ENCODE results near the gene PODXL.

PODXL gene

DNA sequence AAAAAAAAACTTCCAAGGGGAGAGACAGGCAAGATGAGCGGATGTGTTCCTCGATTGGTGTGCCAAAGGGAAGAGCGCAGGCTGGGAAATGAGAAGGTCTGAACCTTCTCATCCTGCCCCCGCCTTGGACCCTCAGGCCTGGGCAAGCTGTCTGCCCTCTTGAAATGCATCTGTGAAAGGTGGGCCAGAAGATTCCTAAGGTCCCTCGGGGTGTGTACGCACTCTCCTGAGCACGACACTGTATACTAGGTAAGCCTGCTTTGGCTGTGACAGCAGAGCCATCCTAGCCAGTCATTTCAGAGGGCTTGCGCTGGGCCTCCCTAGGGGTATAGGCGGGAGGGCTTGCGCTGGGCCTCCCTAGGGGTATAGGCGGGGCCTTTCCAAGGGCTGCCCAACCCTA is 26.8 kb downstream of the PODXL start:
- TF ChIP-seq CTCF (IDR thresholded peaks at IDR 0.05; ENCODE audit: low read depth, low read length, missing control alignments), result no peak
- no peak overlapping the region for H3K27ac ChIP-seq
- no peak overlapping the region for H3K4me3 ChIP-seq (ENCODE audit: low read depth, low read length)
- DNase-seq, result no peak
- no peaks in the 10 kb centered on the region for H3K27me3 ChIP-seq (replicated peaks)
- no peaks in the 10 kb centered on the region for H3K36me3 ChIP-seq (replicated peaks)
- in situ Hi-C loops (cut with HindIII; ENCODE audit: low pct_ligation_motif_present, low sequenced_read_pairs), result no loop called here

DNA sequence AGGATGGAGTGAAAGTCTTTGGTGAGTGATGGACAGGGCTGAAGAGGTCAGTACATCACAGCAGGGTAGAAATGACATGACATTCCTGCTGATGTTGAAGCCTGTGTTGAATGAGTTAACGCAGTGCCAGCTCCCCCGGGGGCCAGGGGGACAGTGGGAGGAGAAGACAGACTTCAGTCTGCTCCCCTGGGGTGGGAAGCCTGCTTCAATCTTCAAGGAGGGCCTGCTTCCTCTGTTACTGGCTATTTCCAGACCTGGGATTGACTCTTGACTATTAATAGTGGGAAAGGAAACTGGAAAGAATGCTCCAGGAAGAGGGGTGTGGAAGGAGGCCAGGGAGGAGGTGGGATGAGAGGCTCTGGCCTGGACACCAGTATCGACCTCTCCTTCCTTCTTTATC is 27.2 kb downstream of the PODXL start:
- in situ Hi-C loops (cut with HindIII; ENCODE audit: low pct_ligation_motif_present, low sequenced_read_pairs), result no loop called here
- H3K27ac ChIP-seq, result no peak overlapping the region
- no peak for DNase-seq
- no peaks in the 10 kb centered on the region for H3K36me3 ChIP-seq (replicated peaks)
- no peak overlapping the region for H3K4me3 ChIP-seq (ENCODE audit: low read depth, low read length)
- no peaks in the 10 kb centered on the region for H3K27me3 ChIP-seq (replicated peaks)
- no peak for TF ChIP-seq CTCF (IDR thresholded peaks at IDR 0.05; ENCODE audit: low read depth, low read length, missing control alignments)

GRCh38 chr7:131527456-131527855 is 29.0 kb downstream of the PODXL start:
- in situ Hi-C loops (cut with HindIII; ENCODE audit: low pct_ligation_motif_present, low sequenced_read_pairs), result no loop called here
- no peak for TF ChIP-seq CTCF (IDR thresholded peaks at IDR 0.05; ENCODE audit: low read depth, low read length, missing control alignments)
- H3K36me3 ChIP-seq (replicated peaks), result no peaks in the 10 kb centered on the region
- DNase-seq, result no peak
- H3K27me3 ChIP-seq (replicated peaks), result no peaks in the 10 kb centered on the region
- H3K4me3 ChIP-seq (ENCODE audit: low read depth, low read length), result no peak overlapping the region
- H3K27ac ChIP-seq, result no peak overlapping the region

DNA sequence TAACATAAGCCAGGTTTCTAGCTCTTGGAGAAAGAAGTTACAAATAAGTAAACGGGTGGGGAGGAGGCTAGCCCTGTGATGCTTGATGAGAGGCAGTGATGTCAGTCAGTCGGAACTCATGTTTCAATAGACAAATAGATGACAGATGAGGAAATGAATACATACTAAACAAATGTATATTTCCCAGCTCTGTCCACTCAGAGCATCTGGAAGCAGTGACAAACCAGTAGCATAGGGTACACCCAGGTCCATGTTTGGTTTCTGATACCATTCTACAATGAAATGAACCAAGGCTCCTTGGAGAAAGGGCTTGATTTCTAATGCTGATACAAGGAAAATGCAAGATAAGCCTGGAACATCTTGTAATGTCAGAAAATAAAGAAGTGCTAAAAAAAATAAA is 30.6 kb downstream of the PODXL start:
- Histone ChIP-seq H3K27ac (no peak overlapping the region), H3K36me3 (replicated peaks) (no peaks in the 10 kb centered on the region), H3K4me3 (ENCODE audit: low read depth, low read length) (no peak overlapping the region), H3K27me3 (replicated peaks) (no peaks in the 10 kb centered on the region)
- no peak for TF ChIP-seq CTCF (IDR thresholded peaks at IDR 0.05; ENCODE audit: low read depth, low read length, missing control alignments)
- in situ Hi-C loops (cut with HindIII; ENCODE audit: low pct_ligation_motif_present, low sequenced_read_pairs), result no loop called here
- DNase-seq, result peak; percentile 28

DNA sequence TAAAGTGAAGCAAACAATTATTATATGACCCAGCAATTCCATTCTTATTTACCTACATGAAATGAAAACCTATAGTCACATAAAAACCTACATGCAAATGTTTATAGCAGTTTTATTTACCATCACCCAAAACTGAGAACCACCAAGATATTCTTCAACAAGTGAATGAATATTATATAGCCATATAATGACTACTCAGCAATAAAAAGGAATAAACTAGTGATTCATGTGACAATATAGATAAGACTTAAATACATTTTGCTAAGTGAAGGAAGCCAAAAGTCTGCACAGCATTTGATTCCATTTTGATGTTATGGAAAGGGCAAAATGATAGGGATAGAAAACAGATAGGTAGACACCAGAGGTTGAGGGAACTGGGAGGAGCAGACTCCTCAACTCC is 31.7 kb downstream of the PODXL start:
- no peak overlapping the region for H3K4me3 ChIP-seq (ENCODE audit: low read depth, low read length)
- no peak overlapping the region for H3K27ac ChIP-seq
- H3K27me3 ChIP-seq (replicated peaks), result no peaks in the 10 kb centered on the region
- no peak for TF ChIP-seq CTCF (IDR thresholded peaks at IDR 0.05; ENCODE audit: low read depth, low read length, missing control alignments)
- DNase-seq, result no peak
- in situ Hi-C loops (cut with HindIII; ENCODE audit: low pct_ligation_motif_present, low sequenced_read_pairs), result no loop called here
- H3K36me3 ChIP-seq (replicated peaks), result no peaks in the 10 kb centered on the region

GRCh38 chr7:131524115-131524514 is 32.3 kb downstream of the PODXL start:
- DNase-seq, result no peak
- Histone ChIP-seq H3K27me3 (replicated peaks) (no peaks in the 10 kb centered on the region), H3K27ac (no peak overlapping the region), H3K36me3 (replicated peaks) (no peaks in the 10 kb centered on the region), H3K4me3 (ENCODE audit: low read depth, low read length) (no peak overlapping the region)
- no peak for TF ChIP-seq CTCF (IDR thresholded peaks at IDR 0.05; ENCODE audit: low read depth, low read length, missing control alignments)
- in situ Hi-C loops (cut with HindIII; ENCODE audit: low pct_ligation_motif_present, low sequenced_read_pairs), result no loop called here

All from brain microvascular endothelial cell (primary cell).